Hippocampal formation (tissue), 2 donors: ENCODE results near the gene ACACA.
A peak's percentile ranks its signal among the peaks of the same experiment; 100 is the strongest.
"Not testable (repeated sequence)": the region's sequence is repeated elsewhere in the genome, so short reads cannot be mapped to it uniquely, and the experiment has no call there.

ENCODE experiments used
- DNase-seq, 2 donors: peaks; one replicate each; lab custom pipeline; 2025; lab: John Stamatoyannopoulos, UW

The ACACA gene

DNA sequence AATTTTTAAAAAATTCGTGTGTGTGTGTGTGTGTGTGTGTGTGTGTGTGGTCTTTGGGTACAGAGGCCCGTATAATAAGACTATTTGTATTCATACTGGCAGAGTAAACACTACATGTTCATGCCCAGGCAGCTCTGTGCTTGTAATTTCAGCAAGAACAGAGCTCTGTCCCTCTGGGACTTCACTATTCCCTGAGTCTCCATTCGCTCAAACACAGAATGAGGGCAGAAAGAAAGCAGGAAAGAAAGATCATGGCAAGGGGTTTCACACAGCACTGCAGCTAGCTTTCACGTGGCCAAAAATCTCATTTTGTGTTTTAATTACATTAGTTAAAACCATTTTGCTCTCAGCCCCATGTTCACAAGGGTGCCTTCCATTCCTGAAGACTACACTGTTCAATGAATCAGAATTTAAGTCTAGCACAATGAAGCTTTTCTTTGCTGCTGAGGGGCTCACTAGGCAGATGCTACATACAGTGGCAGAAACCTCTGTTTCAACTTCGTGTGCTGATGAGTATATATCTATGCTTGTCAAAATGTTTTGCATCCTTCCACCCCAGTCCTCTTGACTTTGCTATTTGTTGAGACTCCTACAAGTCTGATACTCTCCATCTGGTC lies 229.3 kb downstream of the ACACA start:
- peak; percentile 13 to 60 for DNase-seq

DNA sequence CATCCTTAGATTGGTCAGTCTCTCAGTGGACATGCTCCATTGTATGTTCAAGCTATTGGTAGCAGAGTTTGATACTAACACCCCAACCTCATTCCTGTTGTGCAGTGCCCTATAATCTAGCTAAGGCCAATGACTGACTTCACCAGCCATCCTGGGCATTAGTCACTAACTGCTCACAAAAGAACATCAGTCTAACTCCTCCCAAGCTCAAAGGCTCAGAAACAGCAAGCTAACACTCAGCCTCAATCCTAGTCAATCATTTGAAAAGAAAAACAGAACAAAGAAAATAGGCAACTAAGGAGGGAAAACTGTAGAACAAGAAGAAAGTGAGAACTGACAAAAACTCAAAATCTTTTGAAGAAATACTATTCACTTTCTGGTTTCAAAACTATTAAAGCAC lies 229.9 kb downstream of the ACACA start:
- no peak for DNase-seq

DNA sequence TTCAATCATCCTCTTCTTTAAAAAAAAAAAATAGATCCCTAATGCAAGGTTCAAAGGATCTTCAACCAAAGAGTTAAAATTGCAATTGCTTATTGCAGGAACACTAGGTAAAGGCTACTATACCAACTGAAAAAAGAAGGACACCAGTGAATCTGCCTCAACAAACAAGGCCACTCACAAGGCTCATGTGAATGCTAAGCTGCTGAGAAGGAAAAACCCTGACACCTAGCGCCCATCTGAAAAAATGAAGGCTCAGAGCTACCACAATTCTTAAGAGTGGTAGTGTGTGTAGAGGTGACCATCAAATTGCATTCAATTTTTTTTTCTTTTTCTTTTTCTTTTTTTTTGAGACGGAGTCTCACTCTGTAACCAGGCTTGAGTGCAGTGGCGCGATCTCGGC lies 232.4 kb downstream of the ACACA start:
- peak in 1 of 2 donors; percentile 78 for DNase-seq

DNA sequence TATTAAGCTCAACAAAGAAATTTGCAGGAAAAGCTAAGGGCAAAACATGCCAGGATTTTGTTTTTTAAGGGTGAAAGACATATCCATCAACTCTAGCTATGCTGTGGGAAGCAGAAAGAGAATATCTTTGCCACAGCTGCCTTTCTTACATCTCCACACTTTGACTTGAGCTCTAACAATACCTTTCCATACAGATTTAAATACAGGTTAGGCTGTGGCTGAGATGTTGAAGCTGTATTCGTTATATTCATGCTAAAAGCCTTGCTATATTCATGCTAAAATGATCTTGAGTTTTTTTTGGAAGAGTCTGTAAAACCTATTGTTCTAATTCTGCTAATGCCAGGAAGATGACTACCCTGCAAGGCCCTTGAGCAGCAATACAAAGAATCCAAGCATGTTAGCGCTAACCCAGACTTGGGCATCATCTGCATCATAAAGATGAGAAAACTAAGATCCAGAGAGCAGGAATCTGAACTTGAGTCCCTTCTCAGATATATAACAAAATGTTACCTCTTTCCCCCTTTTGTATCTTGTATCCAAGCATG lies 235.7 kb downstream of the ACACA start:
- no peak for DNase-seq

DNA sequence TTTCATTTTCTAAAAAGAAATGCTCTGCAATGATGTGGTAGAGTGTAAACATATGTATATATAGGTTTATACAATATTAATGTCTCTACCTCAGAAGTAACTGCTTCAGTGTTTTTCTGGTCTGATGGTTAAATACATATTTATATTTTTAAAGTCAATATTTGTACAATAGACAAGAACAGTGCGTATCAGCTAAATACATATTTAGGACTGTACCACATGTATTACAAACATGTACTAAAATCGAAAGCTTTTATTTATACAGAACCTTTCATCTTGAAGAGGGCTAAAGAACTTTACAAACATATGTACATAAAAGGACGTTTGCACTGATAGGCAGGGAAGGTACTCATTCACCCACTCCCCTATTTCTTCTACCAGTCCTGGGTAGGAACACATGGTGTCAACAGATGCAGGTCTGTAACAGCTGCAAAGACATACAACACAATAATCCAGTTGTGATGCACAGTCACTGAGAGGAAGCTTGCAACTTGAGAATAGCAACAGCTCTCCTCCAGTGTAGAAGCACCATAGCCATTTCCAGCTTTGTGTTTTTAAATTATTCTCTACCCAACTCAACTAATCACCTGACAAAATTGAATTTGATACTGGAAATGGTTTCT lies 237.8 kb downstream of the ACACA start:
- DNase-seq, result no peak

DNA sequence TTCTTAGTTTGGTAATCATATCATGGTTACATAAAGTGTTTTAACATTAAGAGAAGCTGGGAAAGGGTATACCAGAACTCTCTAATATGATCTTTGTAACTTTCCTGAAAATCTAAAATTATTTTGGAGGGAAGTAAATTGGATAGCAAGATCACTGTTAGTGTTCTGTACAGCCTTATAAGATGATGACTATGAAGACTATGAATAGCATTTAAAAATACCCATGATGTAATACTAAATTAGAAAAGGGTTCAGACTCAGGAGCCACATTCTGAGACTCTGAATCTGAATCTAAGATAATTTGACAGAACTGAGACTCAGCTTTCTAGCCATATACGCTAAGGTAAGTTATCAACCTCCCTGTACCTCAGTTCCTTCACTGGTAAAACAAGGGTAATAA lies 238.9 kb downstream of the ACACA start:
- DNase-seq, result no peak

DNA sequence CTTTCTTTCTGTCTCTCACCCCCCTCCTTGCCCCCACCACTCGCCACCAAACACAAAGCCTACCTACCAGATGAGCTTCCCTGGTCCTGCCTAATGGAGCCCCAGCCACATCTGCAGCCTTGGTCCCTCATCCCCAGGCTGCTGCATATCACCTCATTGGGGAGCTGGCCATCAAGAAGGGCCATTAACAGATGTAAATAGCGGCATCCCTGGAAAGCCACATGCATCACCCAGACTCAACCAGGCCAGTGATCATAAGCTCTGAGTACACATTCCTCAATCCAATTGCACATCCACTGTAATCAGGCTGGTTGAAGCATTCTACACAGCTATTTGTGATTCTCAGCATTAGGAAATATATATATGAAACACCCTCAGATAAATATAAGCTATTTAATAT lies 242.6 kb downstream of the ACACA start:
- no peak for DNase-seq

DNA sequence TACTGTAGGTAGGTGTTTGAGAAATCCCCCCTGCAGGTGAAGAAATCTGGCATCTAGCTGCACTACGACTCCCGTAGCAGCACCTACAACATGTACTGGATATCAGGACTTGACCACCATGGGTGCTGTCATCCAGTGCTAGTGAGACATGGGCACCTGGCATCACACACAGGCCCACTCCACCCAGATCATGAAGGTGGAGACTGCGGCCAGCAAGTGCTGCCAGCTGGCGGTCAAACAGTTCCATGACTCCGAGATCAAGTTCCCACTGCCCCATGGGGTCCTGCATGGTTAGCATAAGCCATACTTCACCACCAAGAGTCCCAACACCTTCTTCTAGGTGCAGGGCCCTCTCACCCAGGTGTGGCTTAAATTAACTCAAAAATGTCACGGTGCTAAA lies 243.8 kb downstream of the ACACA start:
- DNase-seq, result no peak

DNA sequence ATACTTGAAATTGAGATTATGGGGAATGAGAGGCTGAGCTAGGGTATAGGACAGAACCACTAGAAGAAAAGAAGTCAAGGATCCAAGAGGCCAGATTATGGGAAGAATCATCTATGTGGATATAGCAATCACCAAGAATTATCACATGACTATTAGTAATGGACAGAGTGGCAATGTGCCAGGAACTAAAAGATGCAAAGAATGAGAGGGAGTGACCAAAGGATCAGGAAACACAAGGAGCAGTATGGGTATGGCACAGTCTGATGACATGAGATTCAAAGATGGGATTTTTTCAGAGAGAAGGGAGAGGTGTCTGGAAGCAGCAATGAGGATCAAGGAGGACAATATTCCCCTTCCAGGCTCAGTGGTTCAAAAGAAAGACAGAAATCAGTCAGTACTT lies 245.7 kb downstream of the ACACA start:
- DNase-seq, result no peak

DNA sequence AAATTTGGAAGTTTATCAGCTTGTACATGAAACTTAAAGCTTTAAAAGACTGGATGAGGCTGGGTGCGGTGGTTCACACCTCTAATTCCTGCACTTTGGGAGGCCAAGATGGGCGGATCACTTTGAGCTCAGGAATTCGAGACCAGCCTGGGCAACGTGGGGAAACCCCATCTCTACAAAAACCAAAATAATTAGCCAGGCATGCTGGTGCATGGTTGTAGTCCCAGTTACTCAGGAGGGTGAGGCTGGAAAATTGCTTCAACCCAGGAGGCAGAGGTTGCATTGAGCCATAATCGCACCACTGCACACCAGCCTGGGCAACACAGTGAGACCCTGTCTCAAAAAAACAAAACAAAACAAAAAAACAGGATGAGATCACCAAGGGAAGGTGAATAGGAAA lies 248.3 kb downstream of the ACACA start:
- DNase-seq, result no peak

DNA sequence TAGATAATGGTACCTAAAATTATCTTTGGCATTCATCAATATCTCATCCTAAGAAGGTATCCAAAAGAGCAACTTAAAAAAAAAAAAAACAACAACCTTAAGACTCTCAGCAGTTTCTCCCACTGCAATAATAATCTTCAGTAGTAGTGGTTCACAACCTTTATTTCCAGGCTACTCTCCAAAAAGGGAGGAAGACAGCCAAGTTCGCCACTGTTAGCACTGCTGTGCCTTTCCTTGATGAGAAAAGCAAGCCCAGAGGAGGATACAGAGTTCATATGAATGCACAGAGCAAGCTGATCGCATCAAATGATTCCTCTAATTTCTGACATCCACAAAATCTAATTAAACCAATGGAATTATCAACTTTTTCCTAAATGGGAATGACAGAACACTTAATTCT lies 258.5 kb downstream of the ACACA start:
- peak in 1 of 2 donors; percentile 20 for DNase-seq

DNA sequence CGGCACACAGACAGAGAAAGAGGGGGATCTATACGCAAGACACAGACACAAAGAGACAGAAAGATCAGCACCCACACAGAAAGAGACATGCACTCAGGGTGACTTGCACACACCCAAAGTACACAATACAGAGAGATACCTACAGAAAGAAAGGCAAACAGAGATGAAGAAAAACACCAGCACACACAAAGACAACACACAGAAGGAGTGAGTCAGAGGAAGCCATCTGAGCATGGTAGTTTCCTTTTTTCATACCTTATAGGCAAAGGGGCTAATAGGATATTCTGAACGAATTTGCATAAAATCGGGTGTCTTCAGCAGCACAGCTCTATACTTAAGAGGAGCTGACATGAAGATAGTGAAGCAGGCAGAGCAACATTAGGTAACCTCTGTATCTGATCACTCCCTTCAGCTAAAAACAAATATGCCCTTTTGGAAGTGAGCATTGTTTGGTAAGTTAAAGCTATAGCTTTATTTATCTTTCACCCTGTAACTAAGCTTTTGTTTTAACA lies 259.3 kb downstream of the ACACA start:
- no peak for DNase-seq

DNA sequence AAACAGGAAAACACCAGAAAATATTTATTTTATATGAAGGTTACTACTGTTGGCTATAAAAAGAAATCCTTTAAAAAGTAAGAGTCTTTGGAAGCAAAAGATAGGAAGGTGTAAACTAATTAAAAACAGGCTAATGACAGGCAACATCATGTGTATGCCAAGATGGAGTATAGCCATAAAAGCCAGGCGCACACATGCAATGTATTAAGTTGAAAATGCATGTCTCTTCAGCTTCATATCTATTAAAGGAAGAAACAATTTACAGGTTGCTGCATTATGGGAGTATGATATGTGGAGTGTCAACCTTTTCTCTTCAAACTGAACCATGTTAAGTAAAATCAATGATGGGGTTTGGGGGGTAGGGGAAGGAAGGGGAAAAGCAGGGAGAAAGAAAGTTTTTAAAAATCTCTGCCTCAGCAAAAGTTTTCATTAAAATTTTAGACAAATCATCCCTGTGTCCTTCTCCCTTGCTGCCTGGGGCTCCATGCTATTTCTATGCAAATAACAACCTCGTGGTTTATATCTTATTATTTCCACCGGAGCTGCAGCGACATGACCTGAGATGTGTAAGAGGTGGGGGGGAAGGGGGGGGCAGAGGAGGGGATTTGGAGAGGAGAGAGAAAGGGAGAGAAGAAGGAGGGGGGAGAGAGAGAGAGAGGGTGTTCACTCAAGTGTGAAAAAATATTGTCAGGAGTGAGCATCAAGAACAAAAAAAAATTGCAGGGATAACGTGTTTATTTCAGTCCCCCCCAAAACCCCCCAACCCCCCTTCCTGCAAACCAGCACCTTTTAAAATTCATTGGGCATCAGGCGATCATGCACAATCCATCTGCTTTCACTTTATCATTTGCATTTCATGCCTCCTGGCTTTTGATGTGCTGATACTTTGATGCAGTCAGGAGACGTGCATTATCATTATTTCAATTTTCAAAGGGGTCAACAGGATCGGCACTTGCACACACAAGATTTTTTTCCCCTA lies 260.3 kb downstream of the ACACA start:
- DNase-seq, result no peak

DNA sequence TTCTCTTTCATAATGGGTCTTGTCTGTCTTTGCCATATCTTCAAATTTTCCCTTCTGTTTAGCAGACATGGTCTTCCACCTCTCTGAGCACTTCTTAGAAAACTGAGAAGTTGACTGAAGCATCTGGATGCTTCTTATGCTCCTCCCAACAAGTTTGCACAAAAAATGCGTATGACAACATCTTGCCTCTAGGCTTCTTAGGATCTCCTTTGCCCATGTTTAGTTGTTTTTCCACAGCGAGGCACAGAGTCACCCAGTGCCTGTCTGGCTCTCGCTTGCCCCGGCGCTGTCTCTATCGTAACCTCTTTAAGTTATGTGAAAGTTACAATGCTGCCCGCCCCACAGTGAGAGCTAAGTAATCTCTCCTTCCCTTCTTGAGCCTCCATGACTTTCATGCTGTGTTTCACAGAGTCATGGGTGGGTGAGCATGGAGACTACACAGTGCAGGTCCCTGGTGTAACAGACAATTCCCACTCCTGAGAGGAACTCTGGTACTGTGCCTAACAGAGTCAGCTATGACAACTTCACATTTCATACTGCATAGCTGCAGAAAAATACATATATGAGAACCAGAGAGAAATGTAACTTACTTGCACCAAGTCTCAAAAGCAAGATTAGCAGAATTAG lies 262.4 kb downstream of the ACACA start:
- no peak for DNase-seq

DNA sequence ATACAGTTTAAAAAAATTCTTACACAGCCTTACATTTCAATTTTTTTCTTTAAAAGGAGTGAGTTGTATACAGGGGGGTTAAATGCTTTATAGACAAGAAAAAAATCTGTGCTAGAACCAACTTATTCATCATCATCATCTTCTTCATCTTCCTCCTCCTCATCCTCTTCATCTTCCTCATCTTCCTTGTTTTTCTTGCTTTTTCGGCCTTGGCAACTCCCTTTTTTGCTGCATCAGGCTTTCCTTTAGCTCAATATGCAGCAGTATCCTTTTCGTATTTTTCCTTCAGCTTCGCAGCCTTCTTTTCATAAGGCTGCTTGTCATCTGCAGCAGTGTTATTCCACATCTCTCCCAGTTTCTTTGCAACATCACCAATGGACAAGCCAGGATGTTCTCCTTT lies 263.1 kb downstream of the ACACA start:
- DNase-seq, result not testable (repeated sequence)

DNA sequence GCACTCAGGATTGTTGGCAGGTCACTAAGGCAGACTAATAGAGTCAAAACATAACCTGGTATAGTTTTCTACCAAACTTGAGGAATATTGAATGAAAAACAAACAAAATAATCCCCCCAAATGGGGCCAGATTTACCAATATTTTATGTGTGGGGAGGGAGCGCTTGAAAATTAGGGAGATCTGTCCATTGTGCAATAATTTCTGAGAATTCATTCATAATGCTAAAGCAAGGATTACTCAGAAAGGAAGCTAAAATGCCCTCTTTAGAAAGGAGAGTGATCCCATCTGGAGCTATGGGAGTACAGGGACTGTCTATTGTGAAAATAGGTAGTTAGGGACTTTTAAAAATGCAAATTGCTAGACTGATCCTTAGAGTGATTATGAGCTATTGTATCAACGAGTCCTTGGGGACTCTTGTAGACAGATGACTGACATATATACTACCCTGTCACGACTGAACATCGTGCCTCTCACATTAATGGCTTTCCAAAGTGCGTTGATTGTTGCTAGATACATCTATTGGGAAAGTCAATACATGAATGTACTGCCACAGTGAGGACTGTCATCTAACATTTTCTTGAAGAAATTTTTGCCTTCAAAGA lies 264.2 kb downstream of the ACACA start:
- no peak for DNase-seq

DNA sequence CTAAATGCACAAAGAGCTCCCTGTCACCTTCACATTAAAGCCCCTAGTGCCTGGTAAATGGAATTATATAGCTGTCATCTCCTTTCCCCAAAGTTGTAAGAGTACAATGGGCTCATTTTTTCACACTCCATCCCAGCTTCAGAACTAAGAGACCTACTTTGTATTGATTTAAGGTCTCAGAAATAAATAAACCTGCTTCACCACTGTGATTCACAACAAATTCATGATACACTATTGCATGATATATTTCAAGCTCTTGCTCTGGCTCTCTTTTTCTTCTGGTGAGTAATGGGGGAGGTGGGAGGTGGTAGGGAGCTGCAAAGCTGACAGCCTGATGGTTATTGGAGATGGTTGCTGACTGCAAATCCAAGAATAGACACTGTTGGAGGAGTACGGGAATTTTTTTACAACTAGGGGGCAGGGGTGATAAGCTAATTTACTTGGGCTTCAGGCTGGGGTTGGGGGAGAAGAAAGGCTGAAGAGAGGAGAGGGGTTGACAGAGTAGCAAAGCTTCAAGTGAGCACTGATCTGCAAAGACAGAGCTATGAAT lies 268.0 kb downstream of the ACACA start:
- no peak for DNase-seq

DNA sequence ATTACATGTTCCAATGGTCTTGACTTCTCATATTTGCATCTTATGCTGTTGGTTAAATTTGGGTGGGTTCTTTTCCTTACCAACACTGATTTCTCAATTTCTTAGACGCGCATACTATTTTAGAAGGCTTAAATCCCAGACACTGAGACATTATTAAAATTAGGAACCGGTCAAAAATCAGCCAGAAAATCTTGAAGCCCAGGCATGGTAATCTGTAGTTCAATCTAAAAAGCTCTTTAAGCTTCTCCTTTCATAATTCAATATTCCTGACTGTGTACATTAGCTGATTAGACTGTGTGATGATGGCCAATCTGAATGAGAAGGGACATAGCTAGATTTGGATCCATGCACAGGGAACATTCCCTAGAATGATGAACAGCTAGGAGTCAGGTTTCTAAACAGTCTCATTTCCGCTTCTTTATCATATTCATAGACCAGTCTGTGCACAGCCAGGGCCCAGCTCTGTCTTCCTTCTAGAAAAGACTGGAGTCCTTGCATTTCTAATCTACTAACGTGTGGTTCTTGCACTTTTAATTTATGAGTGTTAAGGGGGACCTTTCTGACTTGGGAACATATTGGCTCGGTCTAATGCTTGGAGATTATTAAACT lies 268.6 kb downstream of the ACACA start:
- no peak for DNase-seq

DNA sequence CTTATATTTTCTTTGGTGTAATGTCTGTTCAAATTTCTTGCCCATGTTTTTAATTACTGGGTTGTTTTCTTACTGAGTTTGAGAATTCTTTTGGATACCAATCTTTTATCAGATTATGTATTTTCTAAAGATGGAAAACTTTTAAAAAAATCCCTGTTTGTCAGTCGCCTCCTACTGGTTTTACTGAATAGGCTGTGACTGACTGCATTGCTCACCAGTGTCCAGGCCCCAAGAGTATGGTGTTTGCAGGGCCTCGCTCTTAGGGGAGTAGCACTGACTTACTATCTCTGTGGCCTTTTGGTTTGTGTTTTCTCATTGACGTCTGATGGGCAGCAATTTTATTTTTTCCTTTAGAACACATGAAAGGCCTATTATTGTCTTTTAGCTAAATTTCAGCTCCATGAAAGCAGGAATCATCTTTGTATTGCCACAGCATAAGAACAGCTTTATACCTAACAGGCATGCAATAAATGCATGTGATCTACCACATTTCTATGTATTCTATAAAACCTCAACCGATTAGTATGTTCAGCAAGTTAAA lies 269.5 kb downstream of the ACACA start:
- no peak for DNase-seq

DNA sequence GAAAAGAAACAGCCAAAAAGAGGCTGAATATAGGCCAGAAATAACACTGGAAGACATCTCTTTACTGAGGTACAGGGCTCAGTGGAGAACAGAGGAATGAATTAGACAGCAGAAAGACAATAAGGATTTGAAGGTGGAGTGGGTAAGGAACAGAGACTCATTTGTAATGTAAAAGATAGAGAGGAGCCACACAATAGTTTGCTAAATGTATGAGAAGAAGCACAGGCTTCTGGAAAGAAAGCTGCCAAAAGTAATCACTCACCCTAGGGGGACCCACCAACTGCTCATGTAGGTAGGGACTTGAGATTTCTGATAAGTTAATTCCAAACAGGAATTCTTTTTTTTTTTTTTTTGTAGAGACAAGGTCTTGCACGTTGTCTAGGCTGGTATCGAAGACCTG lies 271.1 kb downstream of the ACACA start:
- no peak for DNase-seq

DNA sequence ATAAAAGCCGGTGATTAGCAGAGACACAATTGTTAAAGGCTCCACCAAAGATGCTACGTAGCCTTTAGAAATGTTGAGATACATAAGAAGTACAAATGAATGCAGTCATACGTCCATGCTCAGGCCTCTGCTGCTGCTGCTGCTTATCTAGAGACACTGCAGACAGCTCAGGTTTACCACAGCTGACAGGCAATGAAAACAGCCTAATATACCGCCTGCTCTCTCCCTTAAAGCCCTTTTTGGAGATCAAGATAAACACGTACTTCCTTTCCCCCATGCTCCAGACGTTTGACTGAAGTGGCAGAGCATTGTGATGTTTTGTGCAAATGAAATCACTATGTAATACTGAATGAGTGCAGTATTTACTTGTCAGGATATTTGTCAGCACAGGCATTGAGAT lies 272.6 kb downstream of the ACACA start:
- no peak for DNase-seq
